ENCODE results near the gene MACF1.

Gene MACF1

DNA sequence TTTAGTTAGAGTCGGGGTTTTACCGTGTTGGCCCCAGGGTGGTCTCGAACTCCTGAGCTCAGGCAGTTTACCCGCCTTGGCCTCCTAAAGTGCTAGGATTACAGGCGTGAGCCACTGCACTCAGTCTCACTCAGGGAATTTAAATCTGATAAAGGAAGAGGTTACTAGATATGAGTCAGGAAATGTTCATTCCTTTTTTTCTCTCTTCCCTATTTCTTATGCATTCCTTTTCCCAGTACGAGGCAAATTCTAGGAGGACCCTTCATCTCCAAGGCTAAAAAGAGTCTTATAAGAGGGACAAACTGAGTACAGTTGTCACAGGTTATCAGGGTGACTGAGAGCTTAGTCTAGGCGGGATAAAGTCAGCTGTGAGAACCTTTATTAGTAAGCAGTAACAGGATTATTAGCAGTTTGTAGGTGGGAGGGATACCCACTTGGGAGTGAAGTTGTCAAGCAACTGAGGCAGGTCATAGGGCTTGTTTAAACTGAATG is 9.1 kb downstream of the MACF1 start:
- DNase-seq = no peak

DNA sequence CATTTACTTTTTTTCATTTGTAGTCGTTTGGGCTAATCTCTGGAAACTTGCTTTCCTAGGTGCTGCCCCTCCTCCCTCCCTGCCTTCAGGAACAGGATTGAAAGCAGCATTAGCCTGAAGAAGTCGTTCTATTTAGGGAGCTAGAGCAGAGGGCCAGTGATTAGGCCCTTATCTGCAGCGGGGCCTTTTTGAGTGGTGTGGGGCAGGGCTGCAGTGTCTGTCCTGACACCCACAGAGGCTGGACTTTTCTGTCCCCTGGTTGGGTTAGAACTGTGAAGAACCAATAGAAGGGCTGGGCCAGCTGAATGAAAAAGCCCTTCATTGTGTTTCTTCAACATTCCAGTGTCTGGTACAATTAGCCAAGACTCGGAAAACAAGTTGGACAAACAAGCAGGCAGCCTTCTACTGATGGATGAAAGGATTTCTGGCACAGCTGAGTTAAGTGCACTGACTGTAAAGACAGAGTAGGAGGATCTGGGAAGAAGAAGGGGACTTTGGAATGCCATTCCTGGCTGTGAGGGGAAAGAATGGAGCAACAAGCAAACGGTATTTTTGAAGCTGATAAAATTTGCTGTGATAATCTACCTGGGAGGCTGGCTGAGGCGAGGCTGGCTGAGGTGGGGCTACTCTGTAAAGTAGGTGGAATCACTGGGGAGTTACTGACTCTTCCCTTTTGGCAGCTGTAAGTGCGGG is 9.7 kb downstream of the MACF1 start:
- peak in 12 of 14 donors; percentile 6 to 59 (median 48) for DNase-seq

DNA sequence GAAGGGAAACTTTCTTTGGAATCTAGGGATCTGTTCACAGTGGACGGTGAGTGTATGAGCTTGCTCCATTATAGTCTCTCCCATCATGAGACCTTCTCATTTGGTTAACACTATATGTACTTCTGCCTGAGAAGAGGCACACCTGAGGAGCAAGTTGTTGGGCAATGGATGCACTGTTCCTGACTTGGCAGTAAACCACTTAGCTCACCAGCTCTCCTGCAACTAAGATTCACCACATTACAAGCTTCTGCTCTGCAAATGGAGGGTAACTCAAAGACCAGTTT is 10.2 kb downstream of the MACF1 start:
- DNase-seq = peak in 2 of 14 donors; percentile 47 to 57

DNA sequence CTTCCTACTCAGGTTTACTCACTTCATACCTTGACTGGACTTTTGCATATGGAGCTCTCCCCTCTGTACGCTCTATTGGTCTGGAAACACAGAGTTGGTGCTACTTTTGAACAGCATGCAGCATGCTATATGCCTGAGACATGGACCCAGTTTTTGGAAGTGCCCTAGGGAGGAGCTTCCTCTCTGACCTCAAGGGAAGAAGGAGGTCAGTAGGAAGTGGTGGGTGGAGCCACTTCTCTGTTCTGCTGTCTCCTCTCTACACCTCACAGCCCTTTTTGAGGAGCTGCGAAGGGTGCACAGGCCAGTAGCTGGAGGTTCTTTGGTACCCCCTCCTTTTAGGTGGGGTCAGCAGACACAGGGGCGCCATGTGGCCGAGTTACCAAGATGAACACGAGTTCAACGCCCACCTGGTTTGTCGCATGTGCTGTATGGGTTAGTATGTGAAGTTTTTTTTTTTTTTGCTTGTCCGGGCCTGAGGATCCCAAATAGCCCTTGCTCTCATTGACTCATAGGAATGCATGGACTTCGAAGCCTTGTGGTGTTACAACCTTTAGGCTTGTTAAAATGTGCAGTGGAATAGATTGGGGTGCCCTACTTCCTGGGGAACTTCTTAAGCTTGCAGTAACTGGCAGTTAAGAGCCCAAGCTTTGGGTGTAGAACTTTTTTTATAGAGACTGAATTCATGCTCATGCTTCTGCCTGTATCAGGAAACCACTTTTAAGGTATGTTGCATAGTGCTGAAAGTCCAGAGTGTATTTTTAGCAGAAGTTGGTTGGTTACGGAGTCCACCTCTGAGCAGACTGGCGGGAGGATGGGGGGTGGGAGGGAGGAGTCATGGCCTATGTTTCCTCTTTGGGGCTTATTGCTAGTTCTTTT is 10.7 kb downstream of the MACF1 start:
- peak in 2 of 14 donors; percentile 36 to 48 for DNase-seq

DNA sequence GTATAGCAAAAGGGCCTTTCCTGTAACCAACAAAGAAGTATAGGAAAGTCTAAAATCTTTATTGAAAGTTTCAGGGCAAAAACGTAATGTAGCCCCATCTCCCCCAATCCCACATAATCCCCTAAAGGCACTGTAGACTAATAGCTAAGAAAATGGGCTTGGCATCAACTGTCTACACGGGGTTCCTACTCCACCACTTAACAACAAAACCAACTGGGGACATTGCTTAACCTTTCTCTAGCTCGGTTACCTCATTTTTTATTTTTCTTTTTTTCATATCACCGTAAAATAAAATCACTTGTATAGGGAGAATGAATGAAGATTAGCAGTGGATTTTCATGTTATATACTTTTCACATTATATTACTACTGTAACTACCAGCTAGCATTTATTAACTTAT is 12.3 kb downstream of the MACF1 start:
- no peak for DNase-seq

DNA sequence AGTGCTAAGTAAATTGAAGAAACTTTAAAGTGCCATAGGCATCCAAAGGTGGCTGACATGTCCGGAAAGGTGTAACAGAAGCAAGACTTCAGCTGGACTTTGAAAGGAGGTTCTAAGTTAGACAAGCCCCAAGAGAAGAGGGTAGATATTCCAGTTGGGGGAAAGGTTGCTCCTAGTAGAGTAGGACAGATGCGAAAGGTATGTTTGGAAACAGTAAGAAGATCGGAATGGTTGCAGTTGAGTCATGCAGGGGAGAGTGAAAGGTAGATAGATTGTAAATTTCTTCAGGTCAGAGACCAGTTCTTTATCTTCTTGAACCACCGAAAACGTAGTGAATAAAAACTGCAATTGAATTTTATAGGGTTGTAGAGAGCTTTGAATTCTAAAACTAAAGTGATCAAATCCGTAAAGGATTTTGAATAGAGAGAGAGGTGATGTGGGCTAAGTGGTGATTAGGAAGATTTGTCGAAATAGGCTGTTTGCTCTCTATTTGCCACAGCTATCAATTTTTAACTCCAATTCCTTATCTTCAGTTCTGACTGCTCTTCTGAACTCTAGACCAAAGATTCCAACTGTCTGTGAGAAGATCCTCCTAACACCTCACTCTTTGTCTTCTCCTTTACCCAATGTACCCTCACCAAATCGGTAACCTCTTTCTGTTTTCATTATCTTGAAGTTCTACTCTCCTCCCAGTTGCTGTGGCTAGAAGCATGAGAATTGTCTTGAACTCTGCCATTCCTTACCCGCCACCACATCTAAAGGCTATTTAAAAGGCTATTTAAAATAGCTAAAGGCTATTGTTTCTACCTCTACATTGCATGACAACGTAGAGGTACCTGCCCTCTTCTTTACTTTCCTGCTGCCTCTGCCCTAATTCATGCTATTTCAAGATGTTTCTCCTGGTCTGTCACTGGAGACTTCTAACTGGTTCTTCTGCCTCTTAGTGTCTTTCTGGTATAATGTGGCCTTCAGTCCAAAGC is 16.7 kb downstream of the MACF1 start:
- DNase-seq = no peak

DNA sequence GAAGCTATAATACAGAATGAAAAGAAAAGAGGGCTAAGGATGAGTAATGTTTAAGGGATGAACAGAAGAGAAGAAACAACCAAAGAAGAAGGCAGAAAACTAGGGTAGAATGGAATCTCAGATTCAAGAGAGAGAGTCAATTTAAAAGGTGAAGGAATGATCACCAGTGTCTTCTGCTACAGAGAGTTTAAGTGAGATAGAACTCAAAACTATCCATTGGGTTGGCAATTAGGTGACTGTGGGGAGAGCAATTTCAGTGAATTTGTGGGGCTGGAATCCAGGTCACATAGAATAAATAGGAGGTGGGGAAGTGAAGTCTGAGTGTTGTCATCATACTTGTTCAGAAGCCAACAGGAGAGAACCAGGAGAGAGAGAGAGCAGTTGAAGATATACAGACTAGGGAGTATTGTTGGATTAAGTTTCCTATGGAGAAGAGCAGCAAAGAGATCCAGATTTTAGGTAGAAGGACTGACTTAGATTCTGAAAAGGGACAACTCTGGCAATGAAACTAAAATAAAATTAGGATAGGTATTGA is 19.9 kb downstream of the MACF1 start:
- DNase-seq = no peak

DNA sequence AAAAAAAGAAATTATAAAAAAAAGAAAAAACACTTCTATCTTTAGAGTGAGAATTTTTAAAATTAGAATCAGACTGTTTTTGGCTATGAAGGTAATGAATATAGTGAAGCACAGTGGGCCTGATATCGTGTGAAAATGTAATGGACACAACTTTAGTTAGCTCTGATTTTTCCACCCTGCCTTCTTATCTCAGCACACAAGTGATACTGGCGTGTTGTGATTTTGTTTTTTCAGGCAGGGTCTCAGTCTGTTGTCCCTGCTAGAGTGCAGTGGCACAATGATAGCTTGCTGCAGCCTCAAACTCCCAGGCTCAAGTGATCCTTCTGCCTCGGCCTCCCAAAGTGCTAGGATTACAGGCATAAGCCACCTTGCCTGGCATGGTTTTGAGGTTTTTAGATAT is 22.3 kb downstream of the MACF1 start:
- DNase-seq = no peak

DNA sequence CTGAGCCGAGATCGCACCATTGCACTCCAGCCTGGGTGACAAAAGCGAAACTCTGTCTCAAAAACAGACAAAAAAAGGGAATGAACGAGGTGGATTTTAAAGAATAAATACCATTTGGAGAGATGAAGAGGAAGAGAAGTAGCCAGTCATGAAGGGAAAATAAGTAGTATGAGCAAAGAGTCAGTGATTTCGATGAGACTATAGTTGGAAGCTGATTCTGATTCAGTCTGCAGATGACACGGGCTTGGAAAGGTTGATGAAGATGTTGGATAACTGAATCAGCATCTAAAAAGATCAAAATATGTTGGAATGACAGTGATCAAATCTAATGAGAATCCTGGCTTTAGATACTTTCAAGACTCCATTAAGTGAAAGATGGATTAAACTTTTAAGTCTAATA is 23.8 kb downstream of the MACF1 start:
- DNase-seq = no peak

DNA sequence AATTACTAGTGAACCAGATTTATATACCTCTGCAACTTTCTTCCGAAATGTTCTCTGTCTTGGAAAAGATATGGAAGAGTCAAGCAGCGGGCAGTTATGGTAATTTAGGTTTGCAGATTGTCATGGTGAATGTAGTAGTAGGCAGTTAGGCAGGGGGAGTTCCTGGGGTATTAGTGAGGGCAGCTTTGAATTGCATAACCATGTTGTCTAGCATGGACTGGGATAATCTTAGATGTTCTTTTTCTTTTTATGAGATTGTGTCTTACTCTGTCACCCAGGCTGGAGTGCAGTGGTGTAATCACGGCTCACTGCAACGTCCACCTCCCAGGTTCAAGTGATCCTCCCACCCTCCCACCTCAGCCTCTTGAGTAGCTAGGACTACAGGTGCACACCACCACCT is 25.0 kb downstream of the MACF1 start:
- no peak for DNase-seq

DNA sequence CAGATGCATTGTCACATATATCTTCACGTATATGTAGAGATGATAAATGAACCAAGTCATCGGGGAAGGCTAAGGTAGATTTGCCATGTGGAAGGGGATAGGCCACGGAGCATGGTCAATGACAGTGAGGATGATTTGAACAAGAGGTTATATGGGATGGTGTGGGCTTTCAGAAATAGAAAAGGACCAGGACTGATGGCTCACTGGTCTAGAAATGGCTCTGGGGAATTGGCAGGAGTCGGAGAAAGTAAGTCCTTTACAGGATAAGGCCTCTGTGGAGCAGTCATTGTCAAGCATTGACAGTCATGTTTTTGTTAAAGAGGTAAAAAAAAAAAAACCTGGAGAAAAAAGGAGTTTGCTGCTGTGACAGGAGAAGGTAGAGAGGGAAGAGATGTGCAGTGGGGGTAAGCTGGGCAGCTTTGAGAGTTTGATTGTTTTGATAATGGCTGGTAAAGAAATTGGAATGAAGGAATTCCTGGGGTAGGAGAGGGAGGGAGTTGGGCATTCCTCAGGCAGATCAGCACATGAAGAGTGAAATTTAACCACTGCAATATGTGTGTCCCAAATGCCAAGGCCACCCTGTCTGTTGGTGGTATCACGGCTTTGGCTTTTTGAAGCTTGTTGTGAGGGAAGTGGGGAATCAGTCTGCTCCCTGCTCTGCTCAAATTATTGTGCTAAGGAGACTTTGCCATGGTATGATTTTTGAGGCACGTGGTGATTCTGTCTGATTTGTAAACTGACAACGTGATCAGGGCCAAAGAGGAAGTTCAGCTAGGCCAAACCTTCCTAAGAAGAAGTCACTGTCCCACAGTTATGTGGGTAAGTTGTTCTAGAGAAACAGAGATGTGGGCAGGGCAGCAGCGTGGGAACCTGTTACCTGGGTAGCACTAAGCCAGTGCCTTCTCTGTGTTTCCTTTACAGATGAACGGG is 26.0 kb downstream of the MACF1 start:
- peak in 1 of 14 donors; percentile 11 for DNase-seq

DNA sequence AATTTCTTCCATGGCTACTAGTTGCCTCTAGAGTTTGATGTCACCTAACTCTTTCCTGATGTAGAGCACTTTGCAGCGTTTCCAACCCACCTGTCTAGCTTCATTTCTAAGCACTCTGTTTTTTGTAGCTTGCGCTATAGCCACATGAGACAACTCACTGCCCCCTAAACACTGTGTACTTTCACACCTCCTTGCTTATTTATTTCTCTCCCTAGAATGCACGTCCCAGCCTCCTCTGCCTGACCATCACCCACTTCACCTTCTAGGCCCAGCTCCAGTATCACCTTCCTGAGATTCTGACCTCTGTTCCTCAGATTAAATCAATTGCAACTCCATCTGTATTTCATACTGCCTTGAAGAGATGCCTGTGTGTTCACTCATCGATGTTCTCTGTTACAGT is 32.5 kb downstream of the MACF1 start:
- no peak for DNase-seq

- DNase-seq = peak in 9 of 14 donors; percentile 13 to 57 (median 42)
Observed at GRCh38 chr1:39238476-39238875, 34.0 kb downstream of the MACF1 start.

- no peak for DNase-seq
Observed at GRCh38 chr1:39239968-39240367, 35.5 kb downstream of the MACF1 start.

GRCh38 chr1:39243302-39243701 is 38.8 kb downstream of the MACF1 start:
- no peak for DNase-seq

DNA sequence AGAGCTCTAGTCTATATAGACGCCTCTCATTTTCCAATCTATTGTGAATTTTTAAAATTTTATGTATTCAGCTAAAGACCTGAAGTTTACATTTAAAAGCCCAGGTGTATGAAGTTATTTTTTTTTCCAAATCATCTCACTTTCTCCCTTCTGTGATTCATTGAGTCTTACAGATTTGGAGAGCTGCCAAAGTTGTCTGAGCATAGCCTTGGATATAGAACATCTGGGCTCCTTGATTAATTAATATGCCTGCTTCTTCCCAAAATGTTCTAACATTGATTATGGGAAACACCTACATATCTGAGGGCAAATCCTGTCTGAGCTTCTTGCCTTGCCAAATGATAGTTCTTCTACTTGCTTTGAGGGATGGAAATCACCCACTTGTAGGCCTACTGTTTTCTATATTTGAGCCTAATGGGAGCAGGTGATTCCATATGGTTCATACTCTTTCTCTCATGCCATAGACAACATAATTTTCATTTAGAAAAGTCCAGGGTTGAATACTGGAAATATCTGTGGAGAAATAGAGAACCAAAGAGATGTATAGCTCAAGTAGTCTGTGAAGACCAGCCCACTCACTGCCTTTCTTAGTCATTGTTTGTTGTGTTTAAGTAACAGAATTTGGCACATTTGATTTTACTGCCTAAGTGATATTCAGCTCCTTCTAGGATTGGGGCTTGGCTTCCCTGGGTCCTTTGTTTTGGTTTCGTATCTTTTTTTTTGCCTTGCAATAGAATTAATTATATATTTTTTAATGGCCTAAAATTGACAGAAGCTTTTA is 46.2 kb downstream of the MACF1 start:
- DNase-seq = no peak

GRCh38 chr1:39255222-39255621 is 50.7 kb downstream of the MACF1 start:
- no peak for DNase-seq

GRCh38 chr1:39258146-39258924 is 53.8 kb downstream of the MACF1 start:
- peak in 10 of 14 donors; percentile 6 to 61 (median 42) for DNase-seq

- DNase-seq = no peak
Observed at GRCh38 chr1:39258925-39259244, 54.4 kb downstream of the MACF1 start.

Measured in C1 segment of cervical spinal cord (tissue), 14 donors.